Neural progenitor cell (in vitro differentiated cells): ENCODE measurements around the gene EPHB2. TPM values are rescaled to one million over a fixed set of nuclear protein-coding genes. Genes with fewer than 3 reads are reported as not detected.

Experiments
- DNase-seq: peaks from one replicate; pipeline ENCODE4 v3.0.0-alpha.2; 2016; ENCODE audit warnings: low spot score
- H2AFZ ChIP-seq: fragments of 200-600 bp; sonication (generic); replicated peaks from 2 replicates; pipeline ENCODE4 v1.6.1; 2016; ENCODE audit warnings: antibody characterized with exemption
- H3F3A ChIP-seq: fragments of 200-600 bp; sonication (generic); 2 replicates; pipeline ENCODE4 v1.6.1; 2016; ENCODE audit warnings: antibody characterized with exemption, low read depth
- H3K27ac ChIP-seq: fragments of 200-600 bp; sonication (generic); 2 replicates; pipeline ENCODE4 v1.5.1; 2016; ENCODE audit warnings: mild to moderate bottlenecking
- H3K27me3 ChIP-seq: fragments of 200-600 bp; sonication (generic); 2 replicates; pipeline ENCODE4 v1.6.1; 2016; ENCODE audit warnings: mild to moderate bottlenecking, moderate library complexity
- H3K36me3 ChIP-seq: fragments of 200-600 bp; sonication (generic); 2 replicates; pipeline ENCODE4 v1.5.1; 2016
- H3K4me1 ChIP-seq: fragments of 200-600 bp; sonication (generic); 2 replicates; pipeline ENCODE4 v1.6.1; 2016; ENCODE audit warnings: mixed run types
- H3K4me2 ChIP-seq: fragments of 200-600 bp; sonication (generic); 2 replicates; pipeline ENCODE4 v1.6.1; 2016
- H3K4me3 ChIP-seq: fragments of 200-600 bp; sonication (generic); 2 replicates; pipeline ENCODE4 v1.5.1; 2016
- H3K79me2 ChIP-seq: fragments of 200-600 bp; sonication (generic); 2 replicates; pipeline ENCODE4 v1.6.1; 2016; ENCODE audit warnings: low read depth
- H3K9ac ChIP-seq: fragments of 200-600 bp; sonication (generic); 2 replicates; pipeline ENCODE4 v1.6.1; 2016
- H3K9me3 ChIP-seq: fragments of 200-600 bp; sonication (generic); 2 replicates; pipeline ENCODE4 v1.5.1; 2016; ENCODE audit warnings: low read depth
- H4K20me1 ChIP-seq: fragments of 200-600 bp; sonication (generic); 2 replicates; pipeline ENCODE4 v1.6.1; 2016; ENCODE audit warnings: low read depth
- H3K27ac Mint-ChIP-seq: 3 replicates; pipeline ENCODE4 v1.8.0; 2021; ENCODE audit warnings: mixed read lengths
- H3K27me3 Mint-ChIP-seq: 2 replicates; pipeline ENCODE4 v1.8.0; 2022; ENCODE audit warnings: low read depth, mild to moderate bottlenecking, inconsistent platforms, moderate library complexity, mixed read lengths; ENCODE audit not compliant: insufficient read depth
- H3K36me3 Mint-ChIP-seq: 3 replicates; pipeline ENCODE4 v1.8.0; 2021; ENCODE audit warnings: mixed read lengths
- H3K4me1 Mint-ChIP-seq: 3 replicates; pipeline ENCODE4 v1.8.0; 2021; ENCODE audit warnings: mixed read lengths
- H3K4me3 Mint-ChIP-seq: 3 replicates; pipeline ENCODE4 v1.8.0; 2021; ENCODE audit warnings: mild to moderate bottlenecking, moderate library complexity, mixed read lengths
- H3K9me3 Mint-ChIP-seq: 3 replicates; pipeline ENCODE4 v1.8.0; 2020; ENCODE audit warnings: mixed read lengths
- EZH2 ChIP-seq: fragments of 200-600 bp; sonication (generic); IDR thresholded peaks from 2 replicates; pipeline ENCODE4 v1.6.1; 2017; ENCODE audit warnings: antibody characterized with exemption, mild to moderate bottlenecking, moderate library complexity
- EZH2phosphoT487 ChIP-seq: fragments of 200-600 bp; sonication (generic); IDR thresholded peaks from 2 replicates; pipeline ENCODE4 v1.6.1; 2017; ENCODE audit warnings: antibody characterized with exemption
- total RNA-seq: library from RNA; depleted of rRNA; stranded (reverse); fragments of >200 nt; gene quantifications from 2 replicates; pipeline ENCODE4 v1.2.3, GENCODE V29; 2015; ENCODE audit warnings: low replicate concordance
- TF ChIP-seq, protein P1 (sequence below): fragments of 200-600 bp; sonication (generic); IDR thresholded peaks from 2 replicates; pipeline ENCODE4 v1.5.1; 2017; ENCODE audit warnings: antibody characterized with exemption, mild to moderate bottlenecking

Gene EPHB2
- total RNA-seq, 1 donor from 2014 or later = 38.3 TPM

DNA sequence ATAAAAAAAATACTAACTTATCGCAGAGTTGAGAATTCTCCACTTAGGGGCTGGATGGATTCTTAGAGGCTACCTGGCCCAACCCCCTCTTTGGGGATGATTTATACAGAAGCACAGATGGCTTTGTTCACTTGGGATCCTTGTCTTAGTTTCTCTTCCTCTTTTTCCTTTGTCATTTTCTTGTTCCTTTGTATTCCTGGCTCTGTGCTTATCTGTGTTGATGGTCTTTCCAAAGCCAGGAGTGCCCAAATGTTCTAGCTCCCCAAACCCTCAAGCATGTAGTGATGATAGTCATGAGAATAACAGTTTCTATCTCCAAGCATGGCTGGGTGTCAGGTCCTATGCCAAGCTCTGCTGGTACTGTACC lies 27.4 kb downstream of the EPHB2 start:
- H3K4me3 Mint-ChIP-seq = no peak overlapping the region
- no peaks in the 10 kb centered on the region for H3K36me3 Mint-ChIP-seq
- H3K27ac Mint-ChIP-seq = no peak overlapping the region
- peaks cover 6% of the 10 kb centered on the region for H3K27me3 Mint-ChIP-seq
- H2AFZ ChIP-seq = no peak overlapping the region
- H3K9me3 ChIP-seq = no peaks in the 10 kb centered on the region
- DNase-seq = no peak
- peaks cover 23% of the 10 kb centered on the region for H3K79me2 ChIP-seq
- no peaks in the 10 kb centered on the region for H3K9me3 Mint-ChIP-seq
- H3K27ac ChIP-seq = no peak overlapping the region
- no peak overlapping the region for H3K9ac ChIP-seq
- H3F3A ChIP-seq = peaks cover 6% of the 10 kb centered on the region
- H3K4me1 Mint-ChIP-seq = peaks cover 56% of the 10 kb centered on the region
- H3K4me3 ChIP-seq = no peak overlapping the region
- H4K20me1 ChIP-seq = peaks cover 95% of the 10 kb centered on the region
- no peaks in the 10 kb centered on the region for H3K27me3 ChIP-seq
- TF ChIP-seq EZH2phosphoT487 = no peak
- no peak for TF ChIP-seq EZH2
- TF ChIP-seq, protein P1, sequence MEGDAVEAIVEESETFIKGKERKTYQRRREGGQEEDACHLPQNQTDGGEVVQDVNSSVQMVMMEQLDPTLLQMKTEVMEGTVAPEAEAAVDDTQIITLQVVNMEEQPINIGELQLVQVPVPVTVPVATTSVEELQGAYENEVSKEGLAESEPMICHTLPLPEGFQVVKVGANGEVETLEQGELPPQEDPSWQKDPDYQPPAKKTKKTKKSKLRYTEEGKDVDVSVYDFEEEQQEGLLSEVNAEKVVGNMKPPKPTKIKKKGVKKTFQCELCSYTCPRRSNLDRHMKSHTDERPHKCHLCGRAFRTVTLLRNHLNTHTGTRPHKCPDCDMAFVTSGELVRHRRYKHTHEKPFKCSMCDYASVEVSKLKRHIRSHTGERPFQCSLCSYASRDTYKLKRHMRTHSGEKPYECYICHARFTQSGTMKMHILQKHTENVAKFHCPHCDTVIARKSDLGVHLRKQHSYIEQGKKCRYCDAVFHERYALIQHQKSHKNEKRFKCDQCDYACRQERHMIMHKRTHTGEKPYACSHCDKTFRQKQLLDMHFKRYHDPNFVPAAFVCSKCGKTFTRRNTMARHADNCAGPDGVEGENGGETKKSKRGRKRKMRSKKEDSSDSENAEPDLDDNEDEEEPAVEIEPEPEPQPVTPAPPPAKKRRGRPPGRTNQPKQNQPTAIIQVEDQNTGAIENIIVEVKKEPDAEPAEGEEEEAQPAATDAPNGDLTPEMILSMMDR = no peak
- peaks cover 24% of the 10 kb centered on the region for H3K4me1 ChIP-seq
- no peak overlapping the region for H3K4me2 ChIP-seq
- no peaks in the 10 kb centered on the region for H3K36me3 ChIP-seq

DNA sequence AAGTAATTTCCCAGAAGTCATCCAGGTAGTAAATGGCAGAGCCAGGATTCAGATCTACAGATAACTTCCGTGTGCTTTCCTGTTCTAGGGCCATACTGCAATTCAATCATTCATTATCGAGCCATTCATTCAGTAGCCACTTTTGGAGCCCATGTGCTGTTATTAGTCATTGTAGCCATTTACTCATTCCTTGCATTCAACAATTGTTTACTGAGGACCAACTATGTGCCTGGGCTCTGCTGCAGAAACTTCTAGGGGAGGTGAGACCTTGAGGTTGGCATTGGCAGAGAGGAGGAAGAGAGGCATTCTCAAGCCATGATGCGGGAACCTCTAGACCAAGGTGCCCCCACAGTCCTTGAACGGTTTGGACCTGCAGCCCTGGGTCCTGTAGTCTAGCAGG lies 27.9 kb downstream of the EPHB2 start:
- Histone ChIP-seq H4K20me1 (peaks cover 99% of the 10 kb centered on the region), H3K27ac (no peak overlapping the region), H3K4me2 (no peak overlapping the region), H3K4me1 (peaks cover 24% of the 10 kb centered on the region), H3K36me3 (no peaks in the 10 kb centered on the region), H3K9ac (no peak overlapping the region), H3F3A (peaks cover 6% of the 10 kb centered on the region), H3K27me3 (no peaks in the 10 kb centered on the region), H3K9me3 (no peaks in the 10 kb centered on the region), H2AFZ (no peak overlapping the region), H3K4me3 (no peak overlapping the region), H3K79me2 (peaks cover 24% of the 10 kb centered on the region)
- Mint-ChIP-seq H3K9me3 (no peaks in the 10 kb centered on the region), H3K4me1 (peaks cover 54% of the 10 kb centered on the region), H3K36me3 (no peaks in the 10 kb centered on the region), H3K4me3 (no peak overlapping the region), H3K27ac (no peak overlapping the region), H3K27me3 (peaks cover 6% of the 10 kb centered on the region)
- TF ChIP-seq EZH2phosphoT487 = no peak
- TF ChIP-seq, protein P1 = no peak
- TF ChIP-seq EZH2 = no peak
- no peak for DNase-seq

DNA sequence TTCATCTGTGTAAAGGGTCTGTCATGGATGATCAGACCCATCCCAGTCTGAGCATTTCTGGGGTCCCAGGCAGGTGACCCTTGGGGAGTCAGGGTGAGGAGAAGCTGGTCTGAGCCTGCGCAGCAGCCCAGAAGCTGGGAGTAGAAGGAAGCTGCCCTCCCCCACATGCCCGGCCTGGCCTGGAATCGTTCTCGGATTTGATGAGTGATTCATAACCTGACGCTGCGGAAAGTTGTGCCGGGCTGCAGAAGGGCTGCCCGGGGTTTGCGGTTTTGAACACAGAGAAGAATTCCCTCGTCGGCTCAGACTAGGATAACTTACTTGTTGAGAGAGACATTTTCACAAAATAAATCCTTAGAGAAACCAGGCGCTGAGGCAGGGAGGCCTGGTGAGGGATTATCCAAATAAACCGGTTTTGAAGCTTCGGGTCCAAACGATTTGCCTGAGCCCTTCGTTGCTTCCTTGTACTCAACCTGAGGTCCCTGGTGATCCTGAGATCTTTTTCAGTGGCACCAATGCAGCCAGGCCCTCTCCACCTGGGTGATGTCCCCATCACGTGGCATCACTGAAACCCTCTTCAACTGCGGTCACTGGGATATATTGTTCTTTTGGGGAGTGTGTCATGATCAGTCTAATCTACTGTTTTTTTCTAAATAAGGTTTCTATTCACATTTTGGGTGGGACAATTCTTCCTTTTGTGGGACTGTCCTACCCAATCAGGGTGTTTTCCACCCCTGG lies 29.2 kb downstream of the EPHB2 start:
- peaks cover 6% of the 10 kb centered on the region for H3K27me3 Mint-ChIP-seq
- no peak overlapping the region for H3K4me2 ChIP-seq
- peaks cover 31% of the 10 kb centered on the region for H3K79me2 ChIP-seq
- peaks cover 57% of the 10 kb centered on the region for H3K4me1 Mint-ChIP-seq
- H3K27ac Mint-ChIP-seq = no peak overlapping the region
- H3K36me3 ChIP-seq = no peaks in the 10 kb centered on the region
- H3K4me3 Mint-ChIP-seq = no peak overlapping the region
- H4K20me1 ChIP-seq = peaks cover 98% of the 10 kb centered on the region
- H3F3A ChIP-seq = peaks cover 6% of the 10 kb centered on the region
- no peak overlapping the region for H3K27ac ChIP-seq
- H3K9me3 ChIP-seq = no peaks in the 10 kb centered on the region
- no peak overlapping the region for H3K9ac ChIP-seq
- no peak for TF ChIP-seq EZH2
- TF ChIP-seq, protein P1 = no peak
- no peak for TF ChIP-seq EZH2phosphoT487
- no peaks in the 10 kb centered on the region for H3K9me3 Mint-ChIP-seq
- peaks cover 24% of the 10 kb centered on the region for H3K4me1 ChIP-seq
- no peak overlapping the region for H2AFZ ChIP-seq
- no peaks in the 10 kb centered on the region for H3K27me3 ChIP-seq
- no peak overlapping the region for H3K4me3 ChIP-seq
- H3K36me3 Mint-ChIP-seq = no peaks in the 10 kb centered on the region
- DNase-seq = no peak
